ENCODE measurements around the gene SLC35A4. TPM values are rescaled to one million over a fixed set of nuclear protein-coding genes. Genes with fewer than 3 reads are reported as not detected.

SLC35A4 gene
- total and polyA plus RNA-seq, 4 donors, result 17.5 to 37.0 (median 26.6) TPM

GRCh38 chr5:140557965-140558364, 6.7 kb upstream of the SLC35A4 start:
- TF ChIP-seq ATF3 (IDR thresholded peaks at IDR 0.05), result no peak
- TF ChIP-seq RXRA (IDR thresholded peaks at IDR 0.05), result no peak
- no peak for TF ChIP-seq HNF4A (conservative IDR thresholded peaks at IDR 0.05)
- TF ChIP-seq FOXA2 (IDR thresholded peaks at IDR 0.05), result no peak
- TF ChIP-seq CTCF (IDR thresholded peaks at IDR 0.05; ENCODE audit: low read depth, low read length, missing input control), result no peak
- no peak for TF ChIP-seq EGR1 (IDR thresholded peaks at IDR 0.05; ENCODE audit: low read depth in 2 of 2)
- no peak for TF ChIP-seq MAX (IDR thresholded peaks at IDR 0.05)
- TF ChIP-seq ZBTB33 (IDR thresholded peaks at IDR 0.05), result no peak
- TF ChIP-seq JUND (IDR thresholded peaks at IDR 0.05), result no peak
- no peak for TF ChIP-seq GABPA (IDR thresholded peaks at IDR 0.05 in 1 of 2, conservative IDR thresholded peaks at IDR 0.05 in 1 of 2)
- TF ChIP-seq HNF4G (IDR thresholded peaks at IDR 0.05), result no peak
- TF ChIP-seq REST (IDR thresholded peaks at IDR 0.05), result no peak
- TF ChIP-seq NR2F2 (IDR thresholded peaks at IDR 0.05), result no peak
- no peak for TF ChIP-seq TAF1 (conservative IDR thresholded peaks at IDR 0.05)
- Histone ChIP-seq H3K36me3 (ENCODE audit: control insufficient read depth in 4 of 4, insufficient read depth in 3 of 4, low read depth in 1 of 4, low read length in 3 of 4) (no peaks in the 10 kb centered on the region), H3K27ac (ENCODE audit: low read depth in 1 of 2, low read length in 2 of 2) (peak overlapping the region; percentile 85 to 95), H3K9ac (ENCODE audit: low read depth in 1 of 2, low read length in 2 of 2) (no peak overlapping the region), H3K9me3 (ENCODE audit: control insufficient read depth in 4 of 4, low read length in 3 of 4) (no peaks in the 10 kb centered on the region), H3K27me3 (ENCODE audit: control insufficient read depth in 4 of 4, insufficient read depth in 4 of 4, low read length in 3 of 4) (no peaks in the 10 kb centered on the region), H3K4me1 (ENCODE audit: control insufficient read depth in 4 of 4, insufficient read depth in 4 of 4, low read length in 3 of 4) (peaks cover 22 to 66% (median 63%) of the 10 kb centered on the region in 4 donors), H3K4me3 (ENCODE audit: low read depth in 1 of 3, low read length in 3 of 3) (no peak overlapping the region)
- WGBS, result 65% methylated on average over 3 of the region's 3 CpGs
- no peak for DNase-seq (ENCODE audit: low spot score)

- no peak for DNase-seq (ENCODE audit: low spot score)
- H3K9ac ChIP-seq (ENCODE audit: low read depth in 1 of 2, low read length in 2 of 2), result no peak overlapping the region
- no peaks in the 10 kb centered on the region for H3K36me3 ChIP-seq (ENCODE audit: control insufficient read depth in 4 of 4, insufficient read depth in 3 of 4, low read depth in 1 of 4, low read length in 3 of 4)
- H3K4me1 ChIP-seq (ENCODE audit: control insufficient read depth in 4 of 4, insufficient read depth in 4 of 4, low read length in 3 of 4), result peaks cover 22 to 70% (median 68%) of the 10 kb centered on the region in 4 donors
- H3K9me3 ChIP-seq (ENCODE audit: control insufficient read depth in 4 of 4, low read length in 3 of 4), result no peaks in the 10 kb centered on the region
- H3K4me3 ChIP-seq (ENCODE audit: low read depth in 1 of 3, low read length in 3 of 3), result no peak overlapping the region
- peak overlapping the region; percentile 85 to 95 for H3K27ac ChIP-seq (ENCODE audit: low read depth in 1 of 2, low read length in 2 of 2)
- 97% methylated on average over 9 of the region's 9 CpGs for WGBS
- H3K27me3 ChIP-seq (ENCODE audit: control insufficient read depth in 4 of 4, insufficient read depth in 4 of 4, low read length in 3 of 4), result no peaks in the 10 kb centered on the region
- TF ChIP-seq ATF3 (IDR thresholded peaks at IDR 0.05) (no peak), JUND (IDR thresholded peaks at IDR 0.05) (no peak), RAD21 (IDR thresholded peaks at IDR 0.05) (no peak), CTCF (IDR thresholded peaks at IDR 0.05; ENCODE audit: low read depth, low read length, missing input control) (no peak), YY1 (IDR thresholded peaks at IDR 0.05) (no peak), TAF1 (conservative IDR thresholded peaks at IDR 0.05) (no peak), FOXA1 (IDR thresholded peaks at IDR 0.05) (no peak), REST (IDR thresholded peaks at IDR 0.05) (no peak), HNF4G (IDR thresholded peaks at IDR 0.05) (no peak)
Measured at GRCh38 chr5:140558542-140558941, 6.1 kb upstream of the SLC35A4 start.
